Measurements from ENCODE around the gene ARHGEF28.

DNA sequence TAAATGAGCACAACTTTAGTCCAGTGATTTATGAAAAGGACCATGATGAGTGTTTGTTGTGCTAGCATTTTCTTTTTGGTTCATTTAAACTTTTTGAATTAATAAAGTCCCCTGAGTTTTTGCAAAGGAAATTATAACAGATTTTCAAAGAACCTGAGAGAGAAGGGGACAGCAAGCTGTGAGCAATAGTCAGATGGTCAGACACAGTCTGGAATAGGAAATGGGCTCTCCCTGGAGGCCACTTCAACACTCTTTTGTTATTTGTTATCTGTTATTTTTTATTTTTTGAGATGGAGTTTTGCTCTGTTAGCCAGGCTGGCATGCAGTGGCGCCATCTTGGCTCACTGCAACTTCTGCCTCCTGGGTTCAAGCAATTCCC, 171.1 kb downstream of the ARHGEF28 start:
- TF ChIP-seq, protein P1, sequence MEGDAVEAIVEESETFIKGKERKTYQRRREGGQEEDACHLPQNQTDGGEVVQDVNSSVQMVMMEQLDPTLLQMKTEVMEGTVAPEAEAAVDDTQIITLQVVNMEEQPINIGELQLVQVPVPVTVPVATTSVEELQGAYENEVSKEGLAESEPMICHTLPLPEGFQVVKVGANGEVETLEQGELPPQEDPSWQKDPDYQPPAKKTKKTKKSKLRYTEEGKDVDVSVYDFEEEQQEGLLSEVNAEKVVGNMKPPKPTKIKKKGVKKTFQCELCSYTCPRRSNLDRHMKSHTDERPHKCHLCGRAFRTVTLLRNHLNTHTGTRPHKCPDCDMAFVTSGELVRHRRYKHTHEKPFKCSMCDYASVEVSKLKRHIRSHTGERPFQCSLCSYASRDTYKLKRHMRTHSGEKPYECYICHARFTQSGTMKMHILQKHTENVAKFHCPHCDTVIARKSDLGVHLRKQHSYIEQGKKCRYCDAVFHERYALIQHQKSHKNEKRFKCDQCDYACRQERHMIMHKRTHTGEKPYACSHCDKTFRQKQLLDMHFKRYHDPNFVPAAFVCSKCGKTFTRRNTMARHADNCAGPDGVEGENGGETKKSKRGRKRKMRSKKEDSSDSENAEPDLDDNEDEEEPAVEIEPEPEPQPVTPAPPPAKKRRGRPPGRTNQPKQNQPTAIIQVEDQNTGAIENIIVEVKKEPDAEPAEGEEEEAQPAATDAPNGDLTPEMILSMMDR (IDR thresholded peaks at IDR 0.05; ENCODE audit: low read length) = no peak
- no peak for TF ChIP-seq EZH2 (optimal IDR thresholded peaks at IDR 0.05; ENCODE audit: low read depth, low read length)
